Thyroid gland (tissue), 4 donors: Measurements from ENCODE around the gene TEX2. TPM values are rescaled to one million over a fixed set of nuclear protein-coding genes. Genes with fewer than 3 reads are reported as not detected.
A peak's percentile ranks its signal among the peaks of the same experiment; 100 is the strongest.

Source experiments
- DNase-seq, 2 donors: peaks; one replicate each; pipeline ENCODE4 v3.0.0-alpha.2; 2019
- H3K27ac ChIP-seq, 3 donors: fragments of 200-600 bp; sonication (generic); 1 replicate in 2 of 3; 2 replicates in 1 of 3; pipeline ENCODE4 v1.5.1; 2016 to 2019; ENCODE audit warnings: mild to moderate bottlenecking in 1 of 3, moderate library complexity in 1 of 3
- H3K27me3 ChIP-seq: fragments of 200-600 bp; sonication (generic); one replicate; pipeline ENCODE4 v1.5.1; 2019
- H3K36me3 ChIP-seq, 2 donors: fragments of 200-600 bp; sonication (generic); one replicate each; pipeline ENCODE4 v1.5.1; 2016 to 2019
- H3K4me1 ChIP-seq, 2 donors: fragments of 200-600 bp; sonication (generic); one replicate each; pipeline ENCODE4 v1.5.1; 2017 to 2019
- H3K4me3 ChIP-seq, 3 donors: fragments of 200-600 bp; sonication (generic); replicated peaks in 1 of 3; 1 replicate in 2 of 3; 2 replicates in 1 of 3; pipeline ENCODE4 v1.5.1; 2016; ENCODE audit warnings: mild to moderate bottlenecking in 1 of 3
- H3K9me3 ChIP-seq: fragments of 200-600 bp; sonication (generic); one replicate; pipeline ENCODE4 v1.5.1; 2017
- CTCF ChIP-seq, 6 experiments: fragments of 200-600 bp in 3 of 6; fragments of 450-650 bp in 3 of 6; sonication (generic) in 3 of 6; IDR thresholded peaks; one replicate each; pipeline ENCODE4 v1.5.1; 2016 to 2019; ENCODE audit warnings: antibody characterized with exemption in 6 of 6, mild to moderate bottlenecking in 2 of 6, inconsistent platforms in 1 of 6, moderate library complexity in 1 of 6
- POLR2A ChIP-seq, 2 donors: fragments of 450-650 bp; IDR thresholded peaks; one replicate each; pipeline ENCODE4 v1.6.1; 2017; ENCODE audit warnings: antibody characterized with exemption in 2 of 2, mild to moderate bottlenecking in 2 of 2, moderate library complexity in 1 of 2
- WGBS, 2 donors: methylation state at CpG; one replicate each; pipeline ENCODE4 v1.1.5; 2017; 5-methylcytosine and 5-hydroxymethylcytosine counted together
- intact Hi-C: fragments of 100-400 bp; cut with DNase I; formaldehyde crosslinking; loops from one replicate; pipeline ENCODE4 v1.15.1; 2023
- total RNA-seq, 4 donors: library from RNA; depleted of rRNA; stranded (reverse); fragments of >200 nt; gene quantifications; one replicate each; pipeline ENCODE4 v1.2.3, GENCODE V29; 2016

TEX2 gene
- total RNA-seq, 4 donors from 2014 or later, result 63.9 to 101 (median 71.7) TPM

GRCh38 chr17:64269687-64270649, 6.9 kb upstream of the TEX2 start:
- no peak overlapping the region for H3K4me3 ChIP-seq
- WGBS, 2 donors, result 55 to 62% methylated on average over 6 to 7 of the region's 7 CpGs
- peaks cover 0 to 10% of the 10 kb centered on the region in 2 donors for H3K4me1 ChIP-seq
- no peaks in the 10 kb centered on the region for H3K36me3 ChIP-seq
- peak overlapping the region in 1 of 3 donors; percentile 35 for H3K27ac ChIP-seq
- intact Hi-C loops, result no loop called here
- H3K27me3 ChIP-seq, result no peaks in the 10 kb centered on the region
- H3K9me3 ChIP-seq, result no peaks in the 10 kb centered on the region
- TF ChIP-seq POLR2A (IDR thresholded peaks at IDR 0.05), result no peak
- TF ChIP-seq CTCF (IDR thresholded peaks at IDR 0.05), result no peak
- peak in 1 of 2 donors; percentile 5 for DNase-seq

- WGBS, 2 donors, result 79 to 80% methylated on average over 3 of the region's 3 CpGs
- TF ChIP-seq POLR2A (IDR thresholded peaks at IDR 0.05) (no peak), CTCF (IDR thresholded peaks at IDR 0.05) (no peak)
- intact Hi-C loops, result no loop called here
These were observed 1.8 kb upstream of the TEX2 start for GRCh38 chr17:64264891-64265290.

GRCh38 chr17:64262198-64262999, 661 bp downstream of the TEX2 start:
- Histone ChIP-seq H3K9me3 (no peaks in the 10 kb centered on the region), H3K36me3 (no peaks in the 10 kb centered on the region), H3K4me3 (peak overlapping the region; percentile 75 to 98 (median 96)), H3K27me3 (no peaks in the 10 kb centered on the region), H3K27ac (peak overlapping the region; percentile 47 to 89 (median 88)), H3K4me1 (peaks cover 20 to 28% of the 10 kb centered on the region in 2 donors)
- peak in 1 of 2 donors; percentile 23 for TF ChIP-seq POLR2A (IDR thresholded peaks at IDR 0.05)
- no peak for TF ChIP-seq CTCF (IDR thresholded peaks at IDR 0.05)
- DNase-seq, result peak; percentile 69 to 71
- 0 to 1% methylated on average over 36 to 44 of the region's 59 CpGs for WGBS, 2 donors
- intact Hi-C loops, result loop anchor here (2.0 kb wide), 1 partner anchor 88 kb away; no protein-coding TSS in a partner anchor

More at GRCh38 chr17:64264891-64265290, 1.8 kb upstream of the TEX2 start:
- no peak overlapping the region for H3K4me3 ChIP-seq
- no peaks in the 10 kb centered on the region for H3K27me3 ChIP-seq
- no peak overlapping the region for H3K27ac ChIP-seq
- no peaks in the 10 kb centered on the region for H3K36me3 ChIP-seq
- no peaks in the 10 kb centered on the region for H3K9me3 ChIP-seq
- H3K4me1 ChIP-seq, result peaks cover 18 to 27% of the 10 kb centered on the region in 2 donors
- DNase-seq, result no peak

- Histone ChIP-seq H3K27ac (peak overlapping the region; percentile 47 to 89 (median 88)), H3K36me3 (no peaks in the 10 kb centered on the region), H3K27me3 (no peaks in the 10 kb centered on the region), H3K4me3 (peak overlapping the region in 1 of 3 donors; percentile 98), H3K9me3 (no peaks in the 10 kb centered on the region), H3K4me1 (peaks cover 20 to 35% of the 10 kb centered on the region in 2 donors)
- intact Hi-C loops, result loop anchor here (2.0 kb wide), 1 partner anchor 87 kb away; no protein-coding TSS in a partner anchor
- 67 to 78% methylated on average over 6 of the region's 6 CpGs for WGBS, 2 donors
- no peak for DNase-seq
- TF ChIP-seq POLR2A (IDR thresholded peaks at IDR 0.05), result no peak
- TF ChIP-seq CTCF (IDR thresholded peaks at IDR 0.05), result no peak
These were observed 1.5 kb downstream of the TEX2 start for GRCh38 chr17:64261417-64262145.
